Measurements from ENCODE around the gene EML4.

The EML4 gene

GRCh38 chr2:42319265-42319664, 150.1 kb downstream of the EML4 start:
- H3K4me2 ChIP-seq (ENCODE audit: low read depth, low read length), result no peak overlapping the region

GRCh38 chr2:42321452-42322064, 152.4 kb downstream of the EML4 start:
- Histone ChIP-seq H3K36me3 (replicated peaks; ENCODE audit: insufficient read depth, low read length) (no peaks in the 10 kb centered on the region), H3K4me1 (ENCODE audit: low read length) (no peaks in the 10 kb centered on the region), H4K20me1 (ENCODE audit: insufficient read depth, low read length) (no peaks in the 10 kb centered on the region; the same call in 1 of the 2 replicates), H3K4me3 (ENCODE audit: low read length) (no peak overlapping the region), H3K79me2 (ENCODE audit: low read length) (no peaks in the 10 kb centered on the region), H3K9me2 (replicated peaks; ENCODE audit: insufficient read depth, low read length) (no peaks in the 10 kb centered on the region), H3K27ac (ENCODE audit: low read length) (no peak overlapping the region), H3K9me3 (replicated peaks; ENCODE audit: insufficient read depth, low read length) (no peaks in the 10 kb centered on the region), H3K27me3 (replicated peaks; ENCODE audit: insufficient read depth, low read length) (no peaks in the 10 kb centered on the region), H3F3A (ENCODE audit: insufficient read depth, low read length) (no peaks in the 10 kb centered on the region), H2AFZ (ENCODE audit: low read length) (no peak overlapping the region), H3K4me2 (ENCODE audit: low read depth, low read length) (no peak overlapping the region), H3K9ac (ENCODE audit: low read length) (no peak overlapping the region)
- no peak for DNase-seq
- TF ChIP-seq CTCF (IDR thresholded peaks at IDR 0.05; ENCODE audit: low read length), result no peak
- no peak for TF ChIP-seq EZH2phosphoT487 (IDR thresholded peaks at IDR 0.05; ENCODE audit: low read length)
- TF ChIP-seq EZH2 (optimal IDR thresholded peaks at IDR 0.05; ENCODE audit: low read depth, low read length), result no peak

More at GRCh38 chr2:42319265-42319664, 150.1 kb downstream of the EML4 start:
- Histone ChIP-seq H3K79me2 (ENCODE audit: low read length) (no peaks in the 10 kb centered on the region), H3K4me3 (ENCODE audit: low read length) (no peak overlapping the region), H3K27ac (ENCODE audit: low read length) (no peak overlapping the region), H3F3A (ENCODE audit: insufficient read depth, low read length) (no peaks in the 10 kb centered on the region), H3K9ac (ENCODE audit: low read length) (no peak overlapping the region), H4K20me1 (ENCODE audit: insufficient read depth, low read length) (no peaks in the 10 kb centered on the region), H3K9me3 (replicated peaks; ENCODE audit: insufficient read depth, low read length) (no peaks in the 10 kb centered on the region), H3K27me3 (replicated peaks; ENCODE audit: insufficient read depth, low read length) (no peaks in the 10 kb centered on the region), H3K4me1 (ENCODE audit: low read length) (no peaks in the 10 kb centered on the region), H3K36me3 (replicated peaks; ENCODE audit: insufficient read depth, low read length) (no peaks in the 10 kb centered on the region), H3K9me2 (replicated peaks; ENCODE audit: insufficient read depth, low read length) (no peaks in the 10 kb centered on the region), H2AFZ (ENCODE audit: low read length) (no peak overlapping the region)
- no peak for DNase-seq
- no peak for TF ChIP-seq EZH2 (optimal IDR thresholded peaks at IDR 0.05; ENCODE audit: low read depth, low read length)
- no peak for TF ChIP-seq CTCF (IDR thresholded peaks at IDR 0.05; ENCODE audit: low read length)

- TF ChIP-seq CTCF (IDR thresholded peaks at IDR 0.05; ENCODE audit: low read length) (no peak), EZH2 (optimal IDR thresholded peaks at IDR 0.05; ENCODE audit: low read depth, low read length) (no peak), EZH2phosphoT487 (IDR thresholded peaks at IDR 0.05; ENCODE audit: low read length) (no peak)
- H3K79me2 ChIP-seq (ENCODE audit: low read length), result no peaks in the 10 kb centered on the region
- no peaks in the 10 kb centered on the region for H3K4me1 ChIP-seq (ENCODE audit: low read length)
- no peak overlapping the region for H3K9ac ChIP-seq (ENCODE audit: low read length)
- no peaks in the 10 kb centered on the region for H3K9me2 ChIP-seq (replicated peaks; ENCODE audit: insufficient read depth, low read length)
- H3K27ac ChIP-seq (ENCODE audit: low read length), result no peak overlapping the region
- no peak for DNase-seq
- no peaks in the 10 kb centered on the region for H3K36me3 ChIP-seq (replicated peaks; ENCODE audit: insufficient read depth, low read length)
- H3F3A ChIP-seq (ENCODE audit: insufficient read depth, low read length), result no peaks in the 10 kb centered on the region
- no peak overlapping the region for H3K4me2 ChIP-seq (ENCODE audit: low read depth, low read length)
- no peaks in the 10 kb centered on the region; the same call in 1 of the 2 replicates for H4K20me1 ChIP-seq (ENCODE audit: insufficient read depth, low read length)
- H3K27me3 ChIP-seq (replicated peaks; ENCODE audit: insufficient read depth, low read length), result no peaks in the 10 kb centered on the region
- no peak overlapping the region for H3K4me3 ChIP-seq (ENCODE audit: low read length)
- no peaks in the 10 kb centered on the region for H3K9me3 ChIP-seq (replicated peaks; ENCODE audit: insufficient read depth, low read length)
- no peak overlapping the region for H2AFZ ChIP-seq (ENCODE audit: low read length)
These were observed 155.1 kb downstream of the EML4 start for GRCh38 chr2:42324244-42324643.

Measured in MM.1S (cell line).